ENCODE measurements around the gene INAFM2. TPM values are rescaled to one million over a fixed set of nuclear protein-coding genes. Genes with fewer than 3 reads are reported as not detected.

Gene INAFM2
- total and polyA plus RNA-seq, 4 donors = 3.3 to 5.7 (median 4.4) TPM

GRCh38 chr15:40367371-40367685 lies 43.8 kb downstream of the INAFM2 start:
- H3K27ac ChIP-seq (ENCODE audit: low read depth in 1 of 2, low read length in 2 of 2) = peak overlapping the region; percentile 42 to 72
- DNase-seq (ENCODE audit: low spot score) = no peak
- WGBS = 80% methylated on average over 5 of the region's 5 CpGs
- peaks cover 6 to 24% (median 13%) of the 10 kb centered on the region in 4 donors for H3K4me1 ChIP-seq (ENCODE audit: control insufficient read depth in 4 of 4, insufficient read depth in 4 of 4, low read length in 3 of 4)
- H3K27me3 ChIP-seq (ENCODE audit: control insufficient read depth in 4 of 4, insufficient read depth in 4 of 4, low read length in 3 of 4) = no peaks in the 10 kb centered on the region
- H3K9me3 ChIP-seq (ENCODE audit: control insufficient read depth in 4 of 4, low read length in 3 of 4) = no peaks in the 10 kb centered on the region
- H3K4me3 ChIP-seq (ENCODE audit: low read depth in 1 of 3, low read length in 3 of 3) = peak overlapping the region in 1 of 3 donors; percentile 36
- TF ChIP-seq RAD21 (IDR thresholded peaks at IDR 0.05) = no peak
- TF ChIP-seq EGR1 (IDR thresholded peaks at IDR 0.05; ENCODE audit: low read depth in 2 of 2) = no peak
- TF ChIP-seq HNF4G (IDR thresholded peaks at IDR 0.05) = no peak
- no peak for TF ChIP-seq SP1 (IDR thresholded peaks at IDR 0.05)
- no peak for TF ChIP-seq RXRA (IDR thresholded peaks at IDR 0.05)
- TF ChIP-seq TAF1 (conservative IDR thresholded peaks at IDR 0.05) = no peak
- no peak for TF ChIP-seq FOXA2 (IDR thresholded peaks at IDR 0.05)
- TF ChIP-seq ZBTB33 (IDR thresholded peaks at IDR 0.05) = no peak
- TF ChIP-seq ATF3 (IDR thresholded peaks at IDR 0.05) = no peak
- no peak for TF ChIP-seq NR2F2 (IDR thresholded peaks at IDR 0.05)
- no peak for TF ChIP-seq CTCF (IDR thresholded peaks at IDR 0.05; ENCODE audit: low read depth, low read length, missing input control)
- no peak for TF ChIP-seq HNF4A (conservative IDR thresholded peaks at IDR 0.05)
- TF ChIP-seq JUND (IDR thresholded peaks at IDR 0.05) = no peak
- no peak for TF ChIP-seq MAX (IDR thresholded peaks at IDR 0.05)
- no peaks in the 10 kb centered on the region for H3K36me3 ChIP-seq (ENCODE audit: control insufficient read depth in 4 of 4, insufficient read depth in 3 of 4, low read depth in 1 of 4, low read length in 3 of 4)
- H3K9ac ChIP-seq (ENCODE audit: low read depth in 1 of 2, low read length in 2 of 2) = no peak overlapping the region

- H3K36me3 ChIP-seq (ENCODE audit: control insufficient read depth in 4 of 4, insufficient read depth in 3 of 4, low read depth in 1 of 4, low read length in 3 of 4) = no peaks in the 10 kb centered on the region
- 14% methylated on average over 91 of the region's 91 CpGs for WGBS
- peak overlapping the region in 1 of 3 donors; percentile 36 for H3K4me3 ChIP-seq (ENCODE audit: low read depth in 1 of 3, low read length in 3 of 3)
- H3K9me3 ChIP-seq (ENCODE audit: control insufficient read depth in 4 of 4, low read length in 3 of 4) = no peaks in the 10 kb centered on the region
- H3K27ac ChIP-seq (ENCODE audit: low read depth in 1 of 2, low read length in 2 of 2) = peak overlapping the region; percentile 42 to 72
- TF ChIP-seq CTCF (IDR thresholded peaks at IDR 0.05; ENCODE audit: low read depth, low read length, missing input control) (peak; percentile 81), RAD21 (IDR thresholded peaks at IDR 0.05) (peak; percentile 67 to 81), SP1 (IDR thresholded peaks at IDR 0.05) (peak; percentile 29), FOXA1 (IDR thresholded peaks at IDR 0.05) (no peak)
- H3K4me1 ChIP-seq (ENCODE audit: control insufficient read depth in 4 of 4, insufficient read depth in 4 of 4, low read length in 3 of 4) = peaks cover 6 to 24% (median 13%) of the 10 kb centered on the region in 4 donors
- no peaks in the 10 kb centered on the region for H3K27me3 ChIP-seq (ENCODE audit: control insufficient read depth in 4 of 4, insufficient read depth in 4 of 4, low read length in 3 of 4)
- peak; percentile 71 for DNase-seq (ENCODE audit: low spot score)
- no peak overlapping the region for H3K9ac ChIP-seq (ENCODE audit: low read depth in 1 of 2, low read length in 2 of 2)
These were observed 44.5 kb downstream of the INAFM2 start for GRCh38 chr15:40367686-40368611.

Data from liver (tissue), 9 donors.